CD4-positive, alpha-beta T cell treated with Interleukin-12 subunit alpha and Interleukin-12 subunit beta, for 1 hour (primary cell): ENCODE measurements around the gene S1PR4.

Experiments used
- DNase-seq: peaks from one replicate; pipeline ENCODE4 v3.0.0-alpha.2; 2020

Gene S1PR4

GRCh38 chr19:3224346-3225168, 46.0 kb downstream of the S1PR4 start, which contains the start of gene CELF5:
Gene CELF5 (plus strand): TSS chr19:3224661. CDS start chr19:3224740, 79 bp downstream.
- peak; percentile 67 for DNase-seq

GRCh38 chr19:3225169-3225485, 46.6 kb downstream of the S1PR4 start:
- no peak for DNase-seq

GRCh38 chr19:3225677-3226093, 47.1 kb downstream of the S1PR4 start:
- no peak for DNase-seq

GRCh38 chr19:3227054-3227626, 48.6 kb downstream of the S1PR4 start:
- no peak for DNase-seq

GRCh38 chr19:3229346-3229743, 50.8 kb downstream of the S1PR4 start:
- no peak for DNase-seq
